Right lobe of liver (tissue), 4 donors: ENCODE data around the gene SIPA1.

Experiments used
- CTCF ChIP-seq, 4 donors: fragments of 200-600 bp in 3 of 4; fragments of 450-650 bp in 1 of 4; IDR thresholded peaks; one replicate each; pipeline versions ENCODE4 v1.5.1 to v1.8.0; 2016 to 2022; ENCODE audit warnings: antibody characterized with exemption in 4 of 4, mild to moderate bottlenecking in 2 of 4
- POLR2A ChIP-seq: fragments of 450-650 bp; IDR thresholded peaks from one replicate; pipeline ENCODE4 v1.6.1; 2017; ENCODE audit warnings: antibody characterized with exemption, mild to moderate bottlenecking
- donor health status: DM: no; HTN: no; CAD: no.
- donor health status: DM: no; HTN: no; CAD: no.
- donor health status: DM: no; HTN: yes; CAD: no.

- TF ChIP-seq CTCF (IDR thresholded peaks at IDR 0.05) (no peak), POLR2A (no peak)
Measured at GRCh38 chr11:65672982-65673381, 35.1 kb downstream of the SIPA1 start.
